Measurements from ENCODE around the gene CHIA. TPM values are rescaled to one million over a fixed set of nuclear protein-coding genes. Genes with fewer than 3 reads are reported as not detected.

Gene CHIA
- total and polyA plus RNA-seq, 2 donors (not counting 3 experiments of a cell fraction or from before 2014, with no cell fraction given), result not detected

- TF ChIP-seq MYC (IDR thresholded peaks at IDR 0.05; ENCODE audit: low read depth, low read length) (no peak), POLR2AphosphoS5 (IDR thresholded peaks at IDR 0.05; ENCODE audit: insufficient read depth, low read depth, low read length) (no peak), FOS (IDR thresholded peaks at IDR 0.05; ENCODE audit: borderline replicate concordance, insufficient read depth, low read length) (no peak), GATA2 (IDR thresholded peaks at IDR 0.05; ENCODE audit: insufficient read depth, insufficient read length, low read depth, low read length) (no peak), MAX (IDR thresholded peaks at IDR 0.05; ENCODE audit: insufficient read depth, insufficient read length) (no peak)
- H2AFZ ChIP-seq (ENCODE audit: low read depth, low read length), result no peak overlapping the region
- H3K36me3 ChIP-seq (ENCODE audit: control insufficient read depth in 2 of 2, extremely low read depth in 1 of 2, insufficient read depth in 2 of 2, low read length in 2 of 2), result no peaks in the 10 kb centered on the region
- DNase-seq (ENCODE audit: low read depth, low spot score), result no peak
- FAIRE-seq, result no peak
- no peak overlapping the region for H3K4me2 ChIP-seq (ENCODE audit: insufficient read depth, low read length)
- no peak overlapping the region for H3K9ac ChIP-seq (replicated peaks; ENCODE audit: extremely low read depth, insufficient read depth, low read length)
- BruUV-seq (replicated peaks), result no TSS peak
- H3K4me3 ChIP-seq (replicated peaks in 1 of 3; ENCODE audit: insufficient read depth in 1 of 3, low read depth in 1 of 3, low read length in 3 of 3), result no peak overlapping the region
- H3K9me1 ChIP-seq (replicated peaks; ENCODE audit: control insufficient read depth, extremely low read depth, insufficient read depth, low read length), result no peaks in the 10 kb centered on the region
- no peak overlapping the region for H3K27ac ChIP-seq (ENCODE audit: insufficient read depth, low read depth, low read length)
- no peaks in the 10 kb centered on the region for H3K9me3 ChIP-seq (replicated peaks; ENCODE audit: control insufficient read depth, insufficient read depth, low read length)
- CTCF ChIA-PET, result interaction anchor here (1.0 to 2.0 kb wide), 4 partner anchors 9 to 124 kb away, joined by 3 to 7 read pairs (median 4); no protein-coding TSS in a partner anchor
- peaks cover 4 to 7% of the 10 kb centered on the region in 2 experiments for H3K27me3 ChIP-seq (ENCODE audit: control insufficient read depth in 2 of 2, insufficient read depth in 2 of 2, low read length in 2 of 2)
- H3K4me1 ChIP-seq (ENCODE audit: control insufficient read depth, extremely low read depth, insufficient read depth, low read length), result no peaks in the 10 kb centered on the region
- dilution Hi-C loops (cut with MboI; ENCODE audit: extremely low pct_ligation_motif_present, low sequenced_read_pairs), result no loop called here
- no peaks in the 10 kb centered on the region for H3K79me2 ChIP-seq (ENCODE audit: control insufficient read depth, insufficient read depth, low read length)
- intact Hi-C loops (cut with micrococcal nuclease), result no loop called here
- no peaks in the 10 kb centered on the region for H4K20me1 ChIP-seq (replicated peaks; ENCODE audit: control insufficient read depth, extremely low read depth, insufficient read depth, low read length)
- POLR2A ChIA-PET, result interaction anchor here (1.2 kb wide), 1 partner anchor 20 kb away, joined by 3 read pairs; no protein-coding TSS in a partner anchor
Measured at GRCh38 chr1:111347026-111347425, 56.4 kb downstream of the CHIA start.

GRCh38 chr1:111351700-111352099 is 61.0 kb downstream of the CHIA start:
- Histone ChIP-seq H3K79me2 (ENCODE audit: control insufficient read depth, insufficient read depth, low read length) (no peaks in the 10 kb centered on the region), H3K9me1 (replicated peaks; ENCODE audit: control insufficient read depth, extremely low read depth, insufficient read depth, low read length) (no peaks in the 10 kb centered on the region), H3K9me3 (replicated peaks; ENCODE audit: control insufficient read depth, insufficient read depth, low read length) (no peaks in the 10 kb centered on the region), H3K4me3 (replicated peaks in 1 of 3; ENCODE audit: insufficient read depth in 1 of 3, low read depth in 1 of 3, low read length in 3 of 3) (no peak overlapping the region), H3K4me1 (ENCODE audit: control insufficient read depth, extremely low read depth, insufficient read depth, low read length) (no peaks in the 10 kb centered on the region), H3K9ac (replicated peaks; ENCODE audit: extremely low read depth, insufficient read depth, low read length) (no peak overlapping the region), H3K36me3 (ENCODE audit: control insufficient read depth in 2 of 2, extremely low read depth in 1 of 2, insufficient read depth in 2 of 2, low read length in 2 of 2) (no peaks in the 10 kb centered on the region), H3K27ac (ENCODE audit: insufficient read depth, low read depth, low read length) (no peak overlapping the region), H3K4me2 (ENCODE audit: insufficient read depth, low read length) (no peak overlapping the region), H3K27me3 (ENCODE audit: control insufficient read depth in 2 of 2, insufficient read depth in 2 of 2, low read length in 2 of 2) (peaks cover 4 to 7% of the 10 kb centered on the region in 2 experiments), H2AFZ (ENCODE audit: low read depth, low read length) (no peak overlapping the region), H4K20me1 (replicated peaks; ENCODE audit: control insufficient read depth, extremely low read depth, insufficient read depth, low read length) (no peaks in the 10 kb centered on the region)
- no TSS peak for BruUV-seq (replicated peaks)
- DNase-seq (ENCODE audit: low read depth, low spot score), result no peak
- intact Hi-C loops (cut with micrococcal nuclease), result no loop called here
- dilution Hi-C loops (cut with MboI; ENCODE audit: extremely low pct_ligation_motif_present, low sequenced_read_pairs), result no loop called here
- no peak for TF ChIP-seq POLR2A (IDR thresholded peaks at IDR 0.05; ENCODE audit: low read depth, low read length)
- TF ChIP-seq FOS (IDR thresholded peaks at IDR 0.05; ENCODE audit: borderline replicate concordance, insufficient read depth, low read length), result no peak
- TF ChIP-seq MYC (IDR thresholded peaks at IDR 0.05; ENCODE audit: low read depth, low read length), result no peak
- TF ChIP-seq CTCF (IDR thresholded peaks at IDR 0.05; ENCODE audit: extremely low read depth in 1 of 2, insufficient read depth in 1 of 2, low read depth in 1 of 2, low read length in 2 of 2), result no peak
- TF ChIP-seq POLR2AphosphoS5 (IDR thresholded peaks at IDR 0.05; ENCODE audit: insufficient read depth, low read depth, low read length), result no peak
- TF ChIP-seq MAX (IDR thresholded peaks at IDR 0.05; ENCODE audit: insufficient read depth, insufficient read length), result no peak
- no peak for TF ChIP-seq JUN (IDR thresholded peaks at IDR 0.05; ENCODE audit: borderline replicate concordance, insufficient read depth, insufficient read length, low read depth)
- no peak for TF ChIP-seq EZH2 (IDR thresholded peaks at IDR 0.05; ENCODE audit: borderline replicate concordance, low read depth, low read length, severe bottlenecking)
- no peak for TF ChIP-seq GATA2 (IDR thresholded peaks at IDR 0.05; ENCODE audit: insufficient read depth, insufficient read length, low read depth, low read length)
- FAIRE-seq, result no peak
- ChIA-PET POLR2A (no interaction called here), CTCF (no interaction called here)
